GM23338 (cell line): ENCODE measurements around the gene MAP3K4. TPM values are rescaled to one million over a fixed set of nuclear protein-coding genes. Genes with fewer than 3 reads are reported as not detected.

ENCODE experiments used
- ATAC-seq: fragments of 200-7000 bp; cut with Tn5 transposase; 3 replicates; pipeline ENCODE4 v1.9.1; 2020
- DNase-seq: peaks from one replicate; pipeline ENCODE4 v3.0.0-alpha.2; 2015; ENCODE audit warnings: low spot score
- H2AFZ ChIP-seq: fragments of 200-600 bp; sonication (generic); 2 replicates; pipeline ENCODE4 v1.8.0; 2016; ENCODE audit warnings: antibody characterized with exemption, mild to moderate bottlenecking, moderate library complexity
- H3F3A ChIP-seq: fragments of 200-600 bp; sonication (generic); replicated peaks from 2 replicates; pipeline ENCODE4 v1.8.0; 2017; ENCODE audit warnings: antibody characterized with exemption, mixed run types, low read depth
- H3K27ac ChIP-seq: fragments of 200-600 bp; sonication (generic); 2 replicates; pipeline ENCODE4 v1.6.1; 2016; ENCODE audit warnings: low read depth
- H3K27me3 ChIP-seq: fragments of 200-600 bp; sonication (generic); 2 replicates; pipeline ENCODE4 v1.8.0; 2016; ENCODE audit warnings: mild to moderate bottlenecking, mixed run types, moderate library complexity; ENCODE audit not compliant: insufficient read depth
- H3K36me3 ChIP-seq: fragments of 200-600 bp; sonication (generic); 2 replicates; pipeline ENCODE4 v1.8.0; 2016; ENCODE audit warnings: mild to moderate bottlenecking; ENCODE audit not compliant: insufficient read depth
- H3K4me1 ChIP-seq: fragments of 200-600 bp; sonication (generic); 2 replicates; pipeline ENCODE4 v1.8.0; 2016; ENCODE audit warnings: mild to moderate bottlenecking, moderate library complexity; ENCODE audit not compliant: insufficient read depth
- H3K4me2 ChIP-seq: fragments of 200-600 bp; sonication (generic); 2 replicates; pipeline ENCODE4 v1.7.1; 2017; ENCODE audit warnings: mixed run types
- H3K4me3 ChIP-seq: fragments of 200-600 bp; sonication (generic); 2 replicates; pipeline ENCODE4 v1.6.1; 2016; ENCODE audit warnings: mixed run types
- H3K79me2 ChIP-seq: fragments of 200-600 bp; sonication (generic); replicated peaks from 2 replicates; pipeline ENCODE4 v1.8.0; 2017; ENCODE audit warnings: mild to moderate bottlenecking; ENCODE audit not compliant: insufficient read depth
- H3K9me2 ChIP-seq: fragments of 200-600 bp; sonication (generic); 2 replicates; pipeline ENCODE4 v1.8.0; 2017; ENCODE audit not compliant: insufficient read depth
- H4K20me1 ChIP-seq: fragments of 200-600 bp; sonication (generic); replicated peaks from 2 replicates; pipeline ENCODE4 v1.8.0; 2017; ENCODE audit warnings: mild to moderate bottlenecking; ENCODE audit not compliant: insufficient read depth
- H3K27ac Mint-ChIP-seq: 2 replicates; pipeline ENCODE4 v1.8.0; 2020; ENCODE audit warnings: inconsistent platforms, mild to moderate bottlenecking, moderate library complexity, mixed read lengths
- H3K27me3 Mint-ChIP-seq: 3 replicates; pipeline ENCODE4 v1.8.0; 2022; ENCODE audit warnings: low read depth, mild to moderate bottlenecking, moderate library complexity, mixed read lengths, inconsistent platforms; ENCODE audit not compliant: insufficient read depth, poor library complexity
- H3K36me3 Mint-ChIP-seq: 3 replicates; pipeline ENCODE4 v1.8.0; 2021; ENCODE audit warnings: low read depth, mild to moderate bottlenecking, inconsistent platforms, moderate library complexity, mixed read lengths
- H3K4me1 Mint-ChIP-seq: 3 replicates; pipeline ENCODE4 v1.8.0; 2020; ENCODE audit warnings: mild to moderate bottlenecking, inconsistent platforms, mixed read lengths
- H3K4me3 Mint-ChIP-seq: 3 replicates; pipeline ENCODE4 v1.8.0; 2021; ENCODE audit warnings: moderate library complexity, mild to moderate bottlenecking, inconsistent platforms, mixed read lengths
- H3K9me3 Mint-ChIP-seq: 3 replicates; pipeline ENCODE4 v1.8.0; 2020; ENCODE audit warnings: moderate library complexity, mild to moderate bottlenecking, inconsistent platforms, mixed read lengths
- ETS1 ChIP-seq: IDR thresholded peaks from 2 replicates; pipeline ENCODE4 v1.6.1; 2016; ENCODE audit warnings: antibody characterized with exemption
- EZH2 ChIP-seq: fragments of 200-600 bp; sonication (generic); IDR thresholded peaks from one replicate; pipeline ENCODE4 v1.8.0; 2017; ENCODE audit warnings: antibody characterized with exemption, mild to moderate bottlenecking, low read depth; ENCODE audit not compliant: unreplicated experiment
- EZH2phosphoT487 ChIP-seq: fragments of 200-600 bp; sonication (generic); IDR thresholded peaks from one replicate; pipeline ENCODE4 v1.8.1; 2018; ENCODE audit warnings: antibody characterized with exemption; ENCODE audit not compliant: unreplicated experiment
- NANOG ChIP-seq: IDR thresholded peaks from 2 replicates; pipeline ENCODE4 v1.6.1; 2016; ENCODE audit warnings: antibody characterized with exemption, borderline replicate concordance
- REST ChIP-seq: IDR thresholded peaks from one replicate; pipeline ENCODE4 v1.6.1; 2018; ENCODE audit warnings: antibody characterized with exemption; ENCODE audit not compliant: unreplicated experiment
- STAT1 ChIP-seq: IDR thresholded peaks from one replicate; pipeline ENCODE4 v1.6.1; 2016; ENCODE audit warnings: antibody characterized with exemption; ENCODE audit not compliant: unreplicated experiment
- ZNF331 ChIP-seq: fragments of 250-450 bp; sonication (Bioruptor Pico); IDR thresholded peaks from 2 replicates; pipeline ENCODE4 v1.5.0; 2020; ENCODE audit warnings: low read depth, mild to moderate bottlenecking, moderate library complexity
- polyA plus RNA-seq: library from polyadenylated mRNA; unstranded; fragments of >200 nt; fragmentation: Nextera tagmentation; extraction: Ambion mirVana; gene quantifications from 2 replicates; pipeline ENCODE4 v1.2.1, GENCODE V29; 2016
- total RNA-seq: library from RNA; depleted of rRNA; stranded (reverse); fragments of >200 nt; shearing (Covaris generic); gene quantifications from 2 replicates; pipeline ENCODE4 v1.2.3, GENCODE V29; 2014
- TF ChIP-seq, protein P1 (sequence below): fragments of 250-450 bp; sonication (Bioruptor Pico); IDR thresholded peaks from 2 replicates; pipeline ENCODE4 v1.5.0; 2020; ENCODE audit warnings: mild to moderate bottlenecking, moderate library complexity
- TF ChIP-seq, protein P2 (sequence below), 2 experiments: fragments of 200-600 bp in 1 of 2; sonication (generic) in 1 of 2; conservative IDR thresholded peaks; 2 replicates each; pipeline versions ENCODE4 v1.5.1 to v1.6.1; 2016 to 2017; ENCODE audit warnings: antibody characterized with exemption in 2 of 2, low read depth in 2 of 2, mild to moderate bottlenecking in 2 of 2, moderate library complexity in 1 of 2

MAP3K4 gene
- total and polyA plus RNA-seq, 2 experiments from 2014 or later, result 44.4 to 48.8 TPM

DNA sequence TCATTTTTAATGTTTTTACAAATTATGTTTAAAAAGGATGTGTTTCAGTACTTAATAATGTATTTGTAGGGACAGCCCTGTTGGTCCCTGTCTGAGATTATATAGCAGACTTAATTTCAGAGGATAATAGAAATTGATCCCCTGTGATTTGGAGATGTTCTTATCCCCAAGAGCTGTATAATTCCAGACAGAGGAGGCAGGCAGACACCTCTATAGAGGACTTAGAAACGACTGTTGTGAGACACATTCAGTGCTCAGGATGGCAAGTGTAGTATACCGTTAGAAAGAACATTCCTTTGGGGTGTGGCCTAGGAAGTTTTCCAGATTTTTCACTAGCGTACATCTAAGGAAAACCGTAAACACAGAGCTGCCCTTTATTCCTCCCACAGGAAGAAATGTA lies 117.8 kb downstream of the MAP3K4 start:
- peaks cover 4% of the 10 kb centered on the region for H3K27me3 Mint-ChIP-seq
- H3K4me2 ChIP-seq, result no peak overlapping the region
- no peaks in the 10 kb centered on the region for H3F3A ChIP-seq
- TF ChIP-seq ETS1, result no peak
- no peak for TF ChIP-seq STAT1
- no peak for TF ChIP-seq NANOG
- TF ChIP-seq ZNF331 (CRISPR knock-in tag), result no peak
- TF ChIP-seq, protein P1, sequence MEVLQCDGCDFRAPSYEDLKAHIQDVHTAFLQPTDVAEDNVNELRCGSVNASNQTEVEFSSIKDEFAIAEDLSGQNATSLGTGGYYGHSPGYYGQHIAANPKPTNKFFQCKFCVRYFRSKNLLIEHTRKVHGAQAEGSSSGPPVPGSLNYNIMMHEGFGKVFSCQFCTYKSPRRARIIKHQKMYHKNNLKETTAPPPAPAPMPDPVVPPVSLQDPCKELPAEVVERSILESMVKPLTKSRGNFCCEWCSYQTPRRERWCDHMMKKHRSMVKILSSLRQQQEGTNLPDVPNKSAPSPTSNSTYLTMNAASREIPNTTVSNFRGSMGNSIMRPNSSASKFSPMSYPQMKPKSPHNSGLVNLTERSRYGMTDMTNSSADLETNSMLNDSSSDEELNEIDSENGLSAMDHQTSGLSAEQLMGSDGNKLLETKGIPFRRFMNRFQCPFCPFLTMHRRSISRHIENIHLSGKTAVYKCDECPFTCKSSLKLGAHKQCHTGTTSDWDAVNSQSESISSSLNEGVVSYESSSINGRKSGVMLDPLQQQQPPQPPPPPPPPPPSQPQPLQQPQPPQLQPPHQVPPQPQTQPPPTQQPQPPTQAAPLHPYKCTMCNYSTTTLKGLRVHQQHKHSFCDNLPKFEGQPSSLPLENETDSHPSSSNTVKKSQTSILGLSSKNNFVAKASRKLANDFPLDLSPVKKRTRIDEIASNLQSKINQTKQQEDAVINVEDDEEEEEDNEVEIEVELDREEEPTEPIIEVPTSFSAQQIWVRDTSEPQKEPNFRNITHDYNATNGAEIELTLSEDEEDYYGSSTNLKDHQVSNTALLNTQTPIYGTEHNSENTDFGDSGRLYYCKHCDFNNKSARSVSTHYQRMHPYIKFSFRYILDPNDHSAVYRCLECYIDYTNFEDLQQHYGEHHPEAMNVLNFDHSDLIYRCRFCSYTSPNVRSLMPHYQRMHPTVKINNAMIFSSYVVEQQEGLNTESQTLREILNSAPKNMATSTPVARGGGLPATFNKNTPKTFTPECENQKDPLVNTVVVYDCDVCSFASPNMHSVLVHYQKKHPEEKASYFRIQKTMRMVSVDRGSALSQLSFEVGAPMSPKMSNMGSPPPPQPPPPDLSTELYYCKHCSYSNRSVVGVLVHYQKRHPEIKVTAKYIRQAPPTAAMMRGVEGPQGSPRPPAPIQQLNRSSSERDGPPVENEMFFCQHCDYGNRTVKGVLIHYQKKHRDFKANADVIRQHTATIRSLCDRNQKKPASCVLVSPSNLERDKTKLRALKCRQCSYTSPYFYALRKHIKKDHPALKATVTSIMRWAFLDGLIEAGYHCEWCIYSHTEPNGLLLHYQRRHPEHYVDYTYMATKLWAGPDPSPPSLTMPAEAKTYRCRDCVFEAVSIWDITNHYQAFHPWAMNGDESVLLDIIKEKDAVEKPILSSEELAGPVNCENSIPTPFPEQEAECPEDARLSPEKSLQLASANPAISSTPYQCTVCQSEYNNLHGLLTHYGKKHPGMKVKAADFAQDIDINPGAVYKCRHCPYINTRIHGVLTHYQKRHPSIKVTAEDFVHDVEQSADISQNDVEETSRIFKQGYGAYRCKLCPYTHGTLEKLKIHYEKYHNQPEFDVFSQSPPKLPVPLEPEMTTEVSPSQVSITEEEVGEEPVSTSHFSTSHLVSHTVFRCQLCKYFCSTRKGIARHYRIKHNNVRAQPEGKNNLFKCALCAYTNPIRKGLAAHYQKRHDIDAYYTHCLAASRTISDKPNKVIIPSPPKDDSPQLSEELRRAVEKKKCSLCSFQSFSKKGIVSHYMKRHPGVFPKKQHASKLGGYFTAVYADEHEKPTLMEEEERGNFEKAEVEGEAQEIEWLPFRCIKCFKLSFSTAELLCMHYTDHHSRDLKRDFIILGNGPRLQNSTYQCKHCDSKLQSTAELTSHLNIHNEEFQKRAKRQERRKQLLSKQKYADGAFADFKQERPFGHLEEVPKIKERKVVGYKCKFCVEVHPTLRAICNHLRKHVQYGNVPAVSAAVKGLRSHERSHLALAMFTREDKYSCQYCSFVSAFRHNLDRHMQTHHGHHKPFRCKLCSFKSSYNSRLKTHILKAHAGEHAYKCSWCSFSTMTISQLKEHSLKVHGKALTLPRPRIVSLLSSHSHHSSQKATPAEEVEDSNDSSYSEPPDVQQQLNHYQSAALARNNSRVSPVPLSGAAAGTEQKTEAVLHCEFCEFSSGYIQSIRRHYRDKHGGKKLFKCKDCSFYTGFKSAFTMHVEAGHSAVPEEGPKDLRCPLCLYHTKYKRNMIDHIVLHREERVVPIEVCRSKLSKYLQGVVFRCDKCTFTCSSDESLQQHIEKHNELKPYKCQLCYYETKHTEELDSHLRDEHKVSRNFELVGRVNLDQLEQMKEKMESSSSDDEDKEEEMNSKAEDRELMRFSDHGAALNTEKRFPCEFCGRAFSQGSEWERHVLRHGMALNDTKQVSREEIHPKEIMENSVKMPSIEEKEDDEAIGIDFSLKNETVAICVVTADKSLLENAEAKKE (CRISPR knock-in tag), result no peak
- TF ChIP-seq, protein P2, sequence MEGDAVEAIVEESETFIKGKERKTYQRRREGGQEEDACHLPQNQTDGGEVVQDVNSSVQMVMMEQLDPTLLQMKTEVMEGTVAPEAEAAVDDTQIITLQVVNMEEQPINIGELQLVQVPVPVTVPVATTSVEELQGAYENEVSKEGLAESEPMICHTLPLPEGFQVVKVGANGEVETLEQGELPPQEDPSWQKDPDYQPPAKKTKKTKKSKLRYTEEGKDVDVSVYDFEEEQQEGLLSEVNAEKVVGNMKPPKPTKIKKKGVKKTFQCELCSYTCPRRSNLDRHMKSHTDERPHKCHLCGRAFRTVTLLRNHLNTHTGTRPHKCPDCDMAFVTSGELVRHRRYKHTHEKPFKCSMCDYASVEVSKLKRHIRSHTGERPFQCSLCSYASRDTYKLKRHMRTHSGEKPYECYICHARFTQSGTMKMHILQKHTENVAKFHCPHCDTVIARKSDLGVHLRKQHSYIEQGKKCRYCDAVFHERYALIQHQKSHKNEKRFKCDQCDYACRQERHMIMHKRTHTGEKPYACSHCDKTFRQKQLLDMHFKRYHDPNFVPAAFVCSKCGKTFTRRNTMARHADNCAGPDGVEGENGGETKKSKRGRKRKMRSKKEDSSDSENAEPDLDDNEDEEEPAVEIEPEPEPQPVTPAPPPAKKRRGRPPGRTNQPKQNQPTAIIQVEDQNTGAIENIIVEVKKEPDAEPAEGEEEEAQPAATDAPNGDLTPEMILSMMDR (conservative IDR thresholded peaks at IDR 0.05; ENCODE audit: low read depth in 2 of 2), result no peak
- TF ChIP-seq REST, result no peak
- no peak for TF ChIP-seq EZH2phosphoT487
- TF ChIP-seq EZH2, result no peak
- no peak overlapping the region for H3K4me3 ChIP-seq
- H3K4me1 Mint-ChIP-seq, result no peaks in the 10 kb centered on the region
- no peaks in the 10 kb centered on the region for H3K4me1 ChIP-seq
- no peak for ATAC-seq
- no peak overlapping the region for H3K27ac ChIP-seq
- peaks cover 37% of the 10 kb centered on the region for H3K36me3 ChIP-seq
- H3K36me3 Mint-ChIP-seq, result peaks cover 81% of the 10 kb centered on the region
- H2AFZ ChIP-seq, result no peak overlapping the region
- H3K79me2 ChIP-seq, result no peaks in the 10 kb centered on the region
- no peaks in the 10 kb centered on the region for H3K27me3 ChIP-seq
- no peaks in the 10 kb centered on the region; the same call in 1 of the 2 replicates for H4K20me1 ChIP-seq
- H3K4me3 Mint-ChIP-seq, result no peak overlapping the region
- DNase-seq, result no peak
- no peak overlapping the region for H3K27ac Mint-ChIP-seq
- no peaks in the 10 kb centered on the region for H3K9me3 Mint-ChIP-seq
- no peaks in the 10 kb centered on the region for H3K9me2 ChIP-seq
